PC-9 (cell line): Measurements from ENCODE around the gene ZNF491. TPM values are rescaled to one million over a fixed set of nuclear protein-coding genes. Genes with fewer than 3 reads are reported as not detected.

Experiments
- BruUV-seq: library from RNA; stranded (reverse); fragments of 400-500 nt; replicated peaks from 2 replicates; lab custom pipeline; 2021; lab: Mats Ljungman, UMichigan
- CTCF ChIA-PET: fragments of 300-600 bp; sonication (Branson Sonifier 250); formaldehyde crosslinking; loops from one replicate; lab custom pipeline; 2022; ENCODE audit warnings: antibody characterized with exemption; lab: Charles Lee
- POLR2A ChIA-PET: fragments of 300-600 bp; sonication (Branson Sonifier 250); formaldehyde crosslinking; loops from one replicate; lab custom pipeline; 2022; ENCODE audit warnings: antibody characterized with exemption; ENCODE audit not compliant: unreplicated experiment; lab: Charles Lee
- DNase-seq, 2 experiments: peaks; one replicate each; pipeline versions ENCODE4 v3.0.0 to v3.0.0-alpha.2; 2015 to 2022; ENCODE audit warnings: mixed read lengths in 1 of 2
- H2AFZ ChIP-seq: fragments of 200-600 bp; sonication (generic); 2 replicates; pipeline ENCODE4 v1.8.1; 2017; ENCODE audit warnings: antibody characterized with exemption
- H3F3A ChIP-seq: fragments of 200-600 bp; sonication (generic); 2 replicates; pipeline ENCODE4 v1.8.1; 2017; ENCODE audit warnings: antibody characterized with exemption, mild to moderate bottlenecking, low read depth; ENCODE audit not compliant: insufficient read depth
- H3K27ac ChIP-seq: fragments of 200-600 bp; sonication (generic); 2 replicates; pipeline ENCODE4 v1.6.1; 2016; ENCODE audit warnings: mixed run types
- H3K27me3 ChIP-seq: fragments of 200-600 bp; sonication (generic); 2 replicates; pipeline ENCODE4 v1.6.1; 2016; ENCODE audit warnings: low read depth, mixed run types; ENCODE audit not compliant: insufficient read depth
- H3K36me3 ChIP-seq: fragments of 200-600 bp; sonication (generic); 2 replicates; pipeline ENCODE4 v1.6.1; 2016; ENCODE audit warnings: low read depth, mixed run types
- H3K4me1 ChIP-seq: fragments of 200-600 bp; sonication (generic); replicated peaks from 2 replicates; pipeline ENCODE4 v1.6.1; 2016; ENCODE audit warnings: mixed run types; ENCODE audit not compliant: insufficient read depth
- H3K4me2 ChIP-seq: fragments of 200-600 bp; sonication (generic); 2 replicates; pipeline ENCODE4 v1.6.1; 2017; ENCODE audit warnings: mixed run types
- H3K4me3 ChIP-seq: fragments of 200-600 bp; sonication (generic); 2 replicates; pipeline ENCODE4 v1.6.1; 2016; ENCODE audit warnings: mixed run types
- H3K79me2 ChIP-seq: fragments of 200-600 bp; sonication (generic); 2 replicates; pipeline ENCODE4 v1.6.1; 2017; ENCODE audit warnings: low read depth, mixed run types
- H3K9me2 ChIP-seq: fragments of 200-600 bp; sonication (generic); 2 replicates; pipeline ENCODE4 v1.8.1; 2017; ENCODE audit warnings: mild to moderate bottlenecking; ENCODE audit not compliant: insufficient read depth
- H3K9me3 ChIP-seq: fragments of 200-600 bp; sonication (generic); 2 replicates; pipeline ENCODE4 v1.8.1; 2016; ENCODE audit warnings: low read depth; ENCODE audit not compliant: insufficient read depth
- H4K20me1 ChIP-seq: fragments of 200-600 bp; sonication (generic); 2 replicates; pipeline ENCODE4 v1.8.1; 2017; ENCODE audit not compliant: insufficient read depth
- CTCF ChIP-seq: fragments of 200-600 bp; sonication (generic); conservative IDR thresholded peaks from 2 replicates; pipeline ENCODE4 v1.6.1; 2017; ENCODE audit warnings: mixed run types, antibody characterized with exemption, mild to moderate bottlenecking, moderate library complexity
- EZH2 ChIP-seq: fragments of 200-600 bp; sonication (generic); IDR thresholded peaks from 2 replicates; pipeline ENCODE4 v1.8.0; 2017; ENCODE audit warnings: antibody characterized with exemption, low read depth
- intact Hi-C: fragments of 100-400 bp; cut with micrococcal nuclease; formaldehyde crosslinking; loops from one replicate; pipeline ENCODE4 v1.10.0; 2022; ENCODE audit not compliant: unreplicated experiment
- total RNA-seq: library from RNA; stranded (reverse); gene quantifications from 2 replicates; pipeline ENCODE4 v1.2.3, GENCODE V29; 2021

Gene ZNF491
- total RNA-seq, 1 experiment from 2014 or later = not detected

DNA sequence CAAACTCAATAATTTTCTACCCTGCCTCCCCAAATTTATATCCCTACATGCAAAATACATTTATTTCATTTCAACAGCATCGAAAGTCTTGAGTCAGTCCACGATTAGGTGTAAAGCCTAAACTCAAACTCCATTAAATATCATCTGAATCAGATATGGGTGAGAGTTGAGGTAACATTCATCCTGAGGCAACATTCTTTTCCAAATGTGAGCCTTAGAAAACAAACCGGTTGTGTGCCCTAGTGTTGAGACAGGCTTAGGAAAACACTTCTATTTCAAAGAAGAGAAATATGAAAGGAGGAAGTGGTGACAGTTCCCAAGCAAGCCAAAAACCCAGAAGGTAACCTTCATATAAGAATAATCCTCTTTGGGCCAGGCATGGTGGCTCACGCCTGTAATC lies 43.7 kb upstream of the ZNF491 start:
- POLR2A ChIA-PET = no interaction called here
- Histone ChIP-seq H3K4me2 (peak overlapping the region; percentile 59), H3K27ac (peak overlapping the region; percentile 64), H2AFZ (peak overlapping the region; percentile 73), H3K79me2 (no peaks in the 10 kb centered on the region), H3F3A (peaks cover 15% of the 10 kb centered on the region), H3K9me2 (no peaks in the 10 kb centered on the region), H3K27me3 (no peaks in the 10 kb centered on the region), H3K36me3 (no peaks in the 10 kb centered on the region), H4K20me1 (no peaks in the 10 kb centered on the region), H3K4me3 (peak overlapping the region; percentile 39; the same call in 1 of the 2 replicates), H3K4me1 (peaks cover 16% of the 10 kb centered on the region), H3K9me3 (peaks cover 34% of the 10 kb centered on the region)
- CTCF ChIA-PET = interaction anchor here (0.6 kb wide), 1 partner anchor 9 kb away, joined by 5 read pairs; no protein-coding TSS in a partner anchor
- intact Hi-C loops = no loop called here
- DNase-seq = peak in 1 of 2 experiments; percentile 89
- TF ChIP-seq EZH2 (no peak), CTCF (no peak)
- BruUV-seq = no TSS peak

DNA sequence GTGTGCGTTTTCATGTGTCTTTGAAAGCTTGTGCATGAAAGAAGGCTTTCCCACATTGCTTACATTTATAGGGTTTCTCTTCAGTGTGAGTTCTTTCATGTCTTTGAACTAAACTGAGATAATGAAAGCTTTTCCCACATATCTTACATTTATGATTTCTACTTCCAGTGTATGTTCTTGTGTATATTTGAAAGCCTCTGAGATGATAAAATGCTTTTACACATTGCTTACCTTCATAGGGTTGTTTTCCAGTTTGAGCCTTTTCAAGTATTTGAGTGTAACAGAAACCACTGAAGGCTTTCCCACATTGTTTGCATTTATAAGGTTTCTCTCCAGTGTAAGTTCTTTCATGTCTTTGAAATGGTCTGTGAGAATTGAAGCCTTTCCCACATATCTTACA lies 41.4 kb upstream of the ZNF491 start:
- no peaks in the 10 kb centered on the region for H3K9me2 ChIP-seq
- no peak overlapping the region for H3K27ac ChIP-seq
- no peaks in the 10 kb centered on the region for H3K79me2 ChIP-seq
- ChIA-PET CTCF (no interaction called here), POLR2A (no interaction called here)
- H3F3A ChIP-seq = peaks cover 15% of the 10 kb centered on the region
- no peak overlapping the region for H3K4me2 ChIP-seq
- H3K27me3 ChIP-seq = no peaks in the 10 kb centered on the region
- intact Hi-C loops = no loop called here
- H4K20me1 ChIP-seq = no peaks in the 10 kb centered on the region
- DNase-seq = no peak
- TF ChIP-seq CTCF (no peak), EZH2 (no peak)
- no TSS peak for BruUV-seq
- H3K36me3 ChIP-seq = no peaks in the 10 kb centered on the region
- peaks cover 16% of the 10 kb centered on the region for H3K4me1 ChIP-seq
- H3K9me3 ChIP-seq = peaks cover 30% of the 10 kb centered on the region
- H2AFZ ChIP-seq = no peak overlapping the region
- H3K4me3 ChIP-seq = no peak overlapping the region

DNA sequence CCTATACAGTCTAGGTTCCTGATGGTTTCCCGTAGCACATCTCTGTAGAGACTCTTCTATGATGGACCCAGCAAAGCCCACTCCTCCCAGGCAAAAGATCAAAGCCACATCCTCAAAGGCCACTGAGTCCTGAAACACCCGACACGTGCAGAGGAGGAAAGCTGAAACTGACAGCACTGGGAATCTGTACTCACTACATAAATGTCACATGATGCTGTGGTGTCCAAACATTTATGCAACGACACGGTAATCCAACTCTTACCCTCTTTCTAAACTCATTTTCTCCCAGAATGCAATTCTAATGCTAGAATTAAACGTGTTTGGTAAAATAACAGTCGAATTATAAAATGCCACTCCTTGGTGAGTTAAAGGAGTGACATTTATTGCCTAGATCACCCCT lies 38.5 kb upstream of the ZNF491 start:
- no peak for DNase-seq
- H3K4me2 ChIP-seq = no peak overlapping the region
- H3K9me2 ChIP-seq = no peaks in the 10 kb centered on the region
- peaks cover 7% of the 10 kb centered on the region for H3K4me1 ChIP-seq
- POLR2A ChIA-PET = no interaction called here
- peaks cover 26% of the 10 kb centered on the region for H3K9me3 ChIP-seq
- H3K27me3 ChIP-seq = no peaks in the 10 kb centered on the region
- intact Hi-C loops = no loop called here
- no peak overlapping the region for H3K27ac ChIP-seq
- H3F3A ChIP-seq = peaks cover 7% of the 10 kb centered on the region
- H4K20me1 ChIP-seq = no peaks in the 10 kb centered on the region
- CTCF ChIA-PET = no interaction called here
- no peak for TF ChIP-seq EZH2
- no peak for TF ChIP-seq CTCF
- H3K79me2 ChIP-seq = no peaks in the 10 kb centered on the region
- H3K4me3 ChIP-seq = no peak overlapping the region
- no TSS peak for BruUV-seq
- H3K36me3 ChIP-seq = no peaks in the 10 kb centered on the region
- H2AFZ ChIP-seq = 0 out of 2 replicates have a peak overlapping the region, but pooled peaks have one; percentile 8
